ENCODE results near the gene BAD. TPM values are rescaled to one million over a fixed set of nuclear protein-coding genes. Genes with fewer than 3 reads are reported as not detected.

BAD gene
- total and polyA plus RNA-seq, 10 donors: 27.0 to 67.3 (median 40.4) TPM

GRCh38 chr11:64278576-64279190 is 5.8 kb downstream of the BAD start:
- Histone ChIP-seq H3K27me3 (replicated peaks in 1 of 7) (no peaks in the 10 kb centered on the region), H3K9me3 (no peaks in the 10 kb centered on the region), H3K27ac (no peak overlapping the region), H3K36me3 (peaks cover 0 to 72% (median 20%) of the 10 kb centered on the region in 6 donors), H3K4me1 (peaks cover 3 to 30% (median 12%) of the 10 kb centered on the region in 6 donors), H3K4me3 (no peak overlapping the region)
- WGBS, 5 donors: 90 to 95% (median 94%) methylated on average over 8 of the region's 8 CpGs
- intact Hi-C loops (cut with DNase I; ENCODE audit: low total_unique reads): no loop called here
- DNase-seq: no peak
- TF ChIP-seq POLR2AphosphoS5 (IDR thresholded peaks at IDR 0.05) (no peak), POLR2A (IDR thresholded peaks at IDR 0.05) (no peak), CTCF (IDR thresholded peaks at IDR 0.05 in 8 of 11, conservative IDR thresholded peaks at IDR 0.05 in 3 of 11) (no peak)

GRCh38 chr11:64276653-64277431 is 7.6 kb downstream of the BAD start:
- Histone ChIP-seq H3K36me3 (peaks cover 0 to 57% (median 20%) of the 10 kb centered on the region in 6 donors), H3K27ac (no peak overlapping the region), H3K27me3 (replicated peaks in 1 of 7) (no peaks in the 10 kb centered on the region), H3K4me1 (peaks cover 3 to 21% (median 11%) of the 10 kb centered on the region in 6 donors), H3K4me3 (no peak overlapping the region), H3K9me3 (no peaks in the 10 kb centered on the region)
- intact Hi-C loops (cut with DNase I; ENCODE audit: low total_unique reads): no loop called here
- 82 to 91% (median 86%) methylated on average over 17 of the region's 17 CpGs for WGBS, 5 donors
- DNase-seq: no peak
- TF ChIP-seq POLR2A (IDR thresholded peaks at IDR 0.05): no peak
- TF ChIP-seq CTCF (IDR thresholded peaks at IDR 0.05 in 8 of 11, conservative IDR thresholded peaks at IDR 0.05 in 3 of 11): no peak
- TF ChIP-seq POLR2AphosphoS5 (IDR thresholded peaks at IDR 0.05): no peak

GRCh38 chr11:64275841-64276240 is 8.6 kb downstream of the BAD start:
- WGBS, 5 donors: 43 to 100% (median 89%) methylated on average over 1 to 2 of the region's 2 CpGs
- no peak overlapping the region for H3K27ac ChIP-seq
- no peaks in the 10 kb centered on the region for H3K9me3 ChIP-seq
- H3K4me1 ChIP-seq: peaks cover 5 to 27% (median 14%) of the 10 kb centered on the region in 6 donors
- peaks cover 0 to 47% (median 20%) of the 10 kb centered on the region in 6 donors for H3K36me3 ChIP-seq
- no peak for TF ChIP-seq POLR2AphosphoS5 (IDR thresholded peaks at IDR 0.05)
- no peak for TF ChIP-seq CTCF (IDR thresholded peaks at IDR 0.05 in 8 of 11, conservative IDR thresholded peaks at IDR 0.05 in 3 of 11)
- no peak for TF ChIP-seq POLR2A (IDR thresholded peaks at IDR 0.05)
- H3K4me3 ChIP-seq: no peak overlapping the region
- no peak for DNase-seq
- H3K27me3 ChIP-seq (replicated peaks in 1 of 7): no peaks in the 10 kb centered on the region
- intact Hi-C loops (cut with DNase I; ENCODE audit: low total_unique reads): no loop called here

All from spleen (tissue), 11 donors.